RWPE2 (cell line): Measurements from ENCODE around the gene MTA1.
A peak's percentile ranks its signal among the peaks of the same experiment; 100 is the strongest.

Source experiments
- ATAC-seq: fragments of 200-7000 bp; cut with Tn5 transposase; 3 replicates; pipeline ENCODE4 v1.9.1; 2021; ENCODE audit warnings: low read depth
- DNase-seq: peaks from one replicate; pipeline ENCODE4 v3.0.0-alpha.2; 2020; ENCODE audit warnings: low spot score
- H3K27ac ChIP-seq: fragments of 450-650 bp; 2 replicates; pipeline ENCODE4 v1.5.1; 2017; ENCODE audit warnings: mild to moderate bottlenecking; ENCODE audit not compliant: poor library complexity, severe bottlenecking
- H3K27me3 ChIP-seq: fragments of 250-450 bp; sonication (Bioruptor Pico); 2 replicates; pipeline ENCODE4 v1.5.1; 2021; ENCODE audit warnings: mild to moderate bottlenecking, moderate library complexity; ENCODE audit not compliant: insufficient read depth, poor library complexity, severe bottlenecking
- H3K36me3 ChIP-seq: fragments of 250-450 bp; sonication (Bioruptor Pico); 2 replicates; pipeline ENCODE4 v1.5.1; 2020; ENCODE audit warnings: low read depth, mild to moderate bottlenecking, moderate library complexity
- H3K4me1 ChIP-seq: fragments of 250-450 bp; sonication (Bioruptor Pico); 2 replicates; pipeline ENCODE4 v1.5.1; 2021; ENCODE audit warnings: mild to moderate bottlenecking, moderate library complexity; ENCODE audit not compliant: insufficient read depth, poor library complexity, severe bottlenecking
- H3K4me3 ChIP-seq: fragments of 250-450 bp; sonication (Bioruptor Pico); 2 replicates; pipeline ENCODE4 v1.5.1; 2021; ENCODE audit warnings: mild to moderate bottlenecking, moderate library complexity; ENCODE audit not compliant: severe bottlenecking
- H3K9me3 ChIP-seq: fragments of 250-450 bp; sonication (Bioruptor Pico); 2 replicates; pipeline ENCODE4 v1.5.1; 2021; ENCODE audit warnings: mild to moderate bottlenecking, moderate library complexity; ENCODE audit not compliant: severe bottlenecking
- TF ChIP-seq, protein P1 (sequence below): fragments of 450-650 bp; IDR thresholded peaks from one replicate; pipeline ENCODE4 v1.5.1; 2017; ENCODE audit warnings: mild to moderate bottlenecking, moderate library complexity; ENCODE audit not compliant: poor library complexity, severe bottlenecking

MTA1 gene

DNA sequence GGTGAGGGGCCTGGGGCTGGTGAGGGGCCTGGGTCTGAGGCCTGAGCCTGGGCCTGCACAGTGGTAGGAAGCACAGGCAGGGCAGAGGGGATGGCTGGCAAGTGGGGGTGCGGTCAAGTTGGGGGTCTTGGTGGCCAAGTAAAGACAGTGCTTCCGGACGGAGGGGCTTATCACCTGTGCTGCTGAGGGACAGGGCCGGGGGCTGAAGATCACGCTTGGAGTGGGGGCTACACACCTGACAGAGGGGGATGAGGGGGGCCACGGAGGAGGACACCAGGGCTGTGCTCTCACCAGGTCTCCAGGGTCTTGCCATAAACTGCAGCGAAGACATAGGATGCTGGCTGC, 83.6 kb downstream of the MTA1 start:
- Histone ChIP-seq H3K4me1 (no peaks in the 10 kb centered on the region), H3K27ac (no peak overlapping the region), H3K9me3 (no peaks in the 10 kb centered on the region), H3K4me3 (no peak overlapping the region), H3K27me3 (no peaks in the 10 kb centered on the region), H3K36me3 (no peaks in the 10 kb centered on the region)
- TF ChIP-seq, protein P1, sequence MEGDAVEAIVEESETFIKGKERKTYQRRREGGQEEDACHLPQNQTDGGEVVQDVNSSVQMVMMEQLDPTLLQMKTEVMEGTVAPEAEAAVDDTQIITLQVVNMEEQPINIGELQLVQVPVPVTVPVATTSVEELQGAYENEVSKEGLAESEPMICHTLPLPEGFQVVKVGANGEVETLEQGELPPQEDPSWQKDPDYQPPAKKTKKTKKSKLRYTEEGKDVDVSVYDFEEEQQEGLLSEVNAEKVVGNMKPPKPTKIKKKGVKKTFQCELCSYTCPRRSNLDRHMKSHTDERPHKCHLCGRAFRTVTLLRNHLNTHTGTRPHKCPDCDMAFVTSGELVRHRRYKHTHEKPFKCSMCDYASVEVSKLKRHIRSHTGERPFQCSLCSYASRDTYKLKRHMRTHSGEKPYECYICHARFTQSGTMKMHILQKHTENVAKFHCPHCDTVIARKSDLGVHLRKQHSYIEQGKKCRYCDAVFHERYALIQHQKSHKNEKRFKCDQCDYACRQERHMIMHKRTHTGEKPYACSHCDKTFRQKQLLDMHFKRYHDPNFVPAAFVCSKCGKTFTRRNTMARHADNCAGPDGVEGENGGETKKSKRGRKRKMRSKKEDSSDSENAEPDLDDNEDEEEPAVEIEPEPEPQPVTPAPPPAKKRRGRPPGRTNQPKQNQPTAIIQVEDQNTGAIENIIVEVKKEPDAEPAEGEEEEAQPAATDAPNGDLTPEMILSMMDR, result no peak
- DNase-seq (no peak), ATAC-seq (peak; percentile 1; the same call in 1 of the 3 replicates)

DNA sequence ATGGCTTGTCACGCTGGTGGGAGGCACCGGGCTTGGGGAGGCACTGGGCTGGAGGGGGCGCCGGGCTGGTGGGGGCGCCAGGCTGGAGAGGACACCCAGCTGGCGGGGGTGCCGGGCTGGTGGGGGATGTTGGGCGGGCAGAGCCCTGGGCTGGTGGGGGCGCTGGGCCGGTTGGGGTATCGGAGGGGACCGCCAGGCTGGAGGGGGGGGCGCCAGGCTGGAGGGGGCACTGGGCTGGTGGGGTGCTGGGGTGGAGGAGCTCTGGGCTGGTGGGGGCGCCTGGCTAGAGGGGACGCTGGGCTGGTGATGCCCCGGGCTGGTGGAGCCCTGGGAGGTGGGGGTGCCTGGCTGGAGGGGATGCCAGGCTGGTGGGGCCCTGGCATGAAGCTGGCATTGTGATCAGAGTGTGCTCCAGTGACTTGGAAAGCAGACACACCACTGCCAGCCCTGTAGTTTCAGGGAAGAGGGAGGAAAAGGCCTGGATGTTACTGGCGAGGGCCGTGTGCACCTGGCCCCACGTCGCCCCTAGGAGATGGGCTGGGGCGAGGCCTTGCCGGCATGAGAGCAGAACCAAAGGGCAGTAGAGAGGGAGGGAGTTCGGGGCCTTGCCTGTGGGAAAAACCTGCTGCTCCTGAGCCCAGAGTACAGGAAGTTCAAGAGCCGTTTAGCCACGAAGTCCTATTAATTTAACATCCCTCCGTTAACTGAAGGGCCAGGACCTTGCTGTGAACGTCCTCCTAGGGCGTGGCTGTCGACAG, 84.5 kb downstream of the MTA1 start:
- Histone ChIP-seq H3K27ac (no peak overlapping the region), H3K36me3 (no peaks in the 10 kb centered on the region), H3K4me3 (no peak overlapping the region), H3K27me3 (no peaks in the 10 kb centered on the region), H3K9me3 (no peaks in the 10 kb centered on the region), H3K4me1 (no peaks in the 10 kb centered on the region)
- peak; percentile 69 for DNase-seq
- TF ChIP-seq, protein P1, result no peak
- ATAC-seq, result peak; percentile 3; the same call in 1 of the 3 replicates

DNA sequence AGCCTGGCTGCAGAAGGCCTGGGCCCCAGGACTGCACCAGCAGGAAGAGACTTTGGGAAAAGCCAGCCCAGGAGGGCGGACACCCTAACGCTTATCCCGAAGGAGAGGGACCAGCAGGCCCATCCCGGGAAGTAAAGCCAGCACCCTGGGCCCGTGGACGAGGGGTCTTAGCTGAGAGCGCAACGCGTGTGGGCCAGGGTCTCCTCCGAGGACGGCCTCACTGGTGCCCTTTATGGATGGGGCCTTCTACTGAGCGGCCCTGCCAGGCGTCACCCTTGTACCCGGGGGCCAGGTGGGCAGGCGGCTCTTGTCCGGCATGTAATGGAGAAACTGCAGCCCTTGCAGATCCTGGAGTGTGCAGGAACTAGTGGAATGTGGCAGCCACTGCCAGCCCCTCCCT, 85.5 kb downstream of the MTA1 start:
- Histone ChIP-seq H3K4me1 (no peaks in the 10 kb centered on the region), H3K4me3 (no peak overlapping the region), H3K9me3 (no peaks in the 10 kb centered on the region), H3K27me3 (no peaks in the 10 kb centered on the region), H3K36me3 (no peaks in the 10 kb centered on the region), H3K27ac (no peak overlapping the region)
- no peak for ATAC-seq
- peak; percentile 72 for DNase-seq
- TF ChIP-seq, protein P1, result no peak

DNA sequence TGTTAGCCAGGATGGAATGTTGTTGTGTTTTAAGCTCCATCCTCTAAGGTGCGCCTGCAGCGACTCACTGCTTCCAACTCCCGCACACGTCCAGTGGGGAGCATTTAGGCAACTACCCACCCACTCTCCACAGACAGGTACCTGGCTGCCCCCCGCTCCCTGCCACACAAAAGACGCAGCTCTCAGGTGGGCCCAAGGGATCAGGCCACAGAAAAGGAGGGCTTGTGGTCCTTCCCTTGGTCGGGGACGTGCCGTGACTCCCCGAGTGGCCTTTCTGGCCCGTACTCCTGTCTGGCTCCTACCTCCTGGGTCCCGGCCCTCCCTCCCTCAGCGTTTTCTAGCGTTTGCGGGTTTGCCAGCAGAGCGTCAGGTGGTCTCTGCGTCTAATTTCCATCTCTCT, 87.6 kb downstream of the MTA1 start:
- Histone ChIP-seq H3K36me3 (no peaks in the 10 kb centered on the region), H3K4me1 (no peaks in the 10 kb centered on the region), H3K9me3 (no peaks in the 10 kb centered on the region), H3K4me3 (no peak overlapping the region), H3K27ac (no peak overlapping the region), H3K27me3 (no peaks in the 10 kb centered on the region)
- TF ChIP-seq, protein P1, result no peak
- DNase-seq (peak; percentile 51), ATAC-seq (no peak)

DNA sequence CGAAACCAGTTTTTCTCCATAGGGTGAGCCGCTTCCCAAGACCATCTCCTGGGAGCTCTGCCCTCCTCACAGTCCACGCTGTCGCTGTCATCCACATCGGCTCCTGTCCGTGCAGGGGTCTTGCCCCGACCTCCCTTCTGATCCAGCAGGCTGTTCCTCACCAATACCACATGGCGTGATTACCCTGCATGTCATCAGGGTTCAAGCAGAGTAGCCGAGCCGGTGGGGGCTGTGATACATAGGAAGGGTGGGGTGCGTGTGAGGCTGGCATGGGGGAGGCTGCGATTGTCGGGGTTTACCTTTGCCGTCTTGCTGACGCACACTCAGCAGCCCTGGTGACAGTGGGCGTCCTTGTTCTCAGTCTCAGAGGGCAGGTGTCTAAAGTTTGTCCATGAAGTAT, 88.4 kb downstream of the MTA1 start:
- Histone ChIP-seq H3K4me1 (no peaks in the 10 kb centered on the region), H3K27me3 (no peaks in the 10 kb centered on the region), H3K9me3 (no peaks in the 10 kb centered on the region), H3K27ac (no peak overlapping the region), H3K4me3 (no peak overlapping the region), H3K36me3 (no peaks in the 10 kb centered on the region)
- peak; percentile 62 for DNase-seq
- TF ChIP-seq, protein P1, result no peak
- ATAC-seq, result no peak
